ENCODE results near the gene MTFR1L.

MTFR1L gene

DNA sequence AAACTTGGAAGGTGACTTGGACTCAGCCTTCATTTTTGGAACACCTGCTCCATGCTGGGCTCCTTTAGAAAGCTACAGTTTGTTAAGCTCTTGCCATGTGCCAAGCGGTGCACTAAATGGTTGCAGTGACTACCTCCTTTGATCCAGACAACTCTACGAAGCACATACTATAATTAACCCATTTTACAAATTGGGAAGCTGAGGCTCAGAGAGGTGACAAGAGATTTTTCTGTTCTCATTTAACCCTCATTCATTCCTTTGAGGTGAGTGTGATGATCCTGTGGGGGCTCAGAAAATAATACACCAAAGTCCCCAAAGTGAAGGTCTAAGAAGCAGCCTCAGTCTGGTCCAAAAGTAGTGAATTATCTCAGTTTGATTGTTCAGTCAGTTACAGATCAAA is 57.4 kb downstream of the MTFR1L start:
- Histone ChIP-seq H3K4me1 (ENCODE audit: control insufficient read depth in 5 of 5, insufficient read depth in 5 of 5, low read length in 5 of 5) (peaks cover 0 to 36% (median 24%) of the 10 kb centered on the region in 5 donors), H3K36me3 (ENCODE audit: control insufficient read depth in 5 of 5, insufficient read depth in 5 of 5, low read length in 5 of 5) (no peaks in the 10 kb centered on the region), H3K9me3 (ENCODE audit: control insufficient read depth in 5 of 5, low read length in 5 of 5) (no peaks in the 10 kb centered on the region), H3K27ac (ENCODE audit: low read depth, low read length) (no peak overlapping the region), H3K4me3 (ENCODE audit: low read depth in 1 of 5, low read length in 5 of 5) (no peak overlapping the region), H3K9ac (ENCODE audit: low read length in 5 of 5) (no peak overlapping the region), H3K27me3 (ENCODE audit: control insufficient read depth in 5 of 5, insufficient read depth in 4 of 5, low read length in 5 of 5) (no peaks in the 10 kb centered on the region)

DNA sequence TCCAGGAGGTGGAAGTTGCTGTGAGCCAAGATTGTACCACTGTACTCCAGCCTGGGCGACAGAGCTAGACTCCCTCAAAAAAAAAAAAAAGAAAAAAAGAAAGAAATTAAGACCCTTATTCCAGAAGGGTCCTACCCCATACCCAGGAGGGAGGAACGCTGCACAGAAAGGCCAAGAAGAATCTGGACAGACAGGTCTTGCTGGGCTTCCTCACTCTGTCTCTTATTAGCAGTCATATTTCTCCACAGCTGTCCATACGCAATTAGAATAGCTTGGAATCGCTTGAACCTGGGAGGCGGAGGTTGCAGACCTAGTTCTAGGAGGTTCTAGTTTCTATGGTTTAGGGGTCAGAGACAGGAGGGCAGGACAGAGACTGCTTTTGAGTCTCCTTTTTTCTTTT is 58.9 kb downstream of the MTFR1L start:
- no peak overlapping the region for H3K9ac ChIP-seq (ENCODE audit: low read length in 5 of 5)
- no peak overlapping the region for H3K4me3 ChIP-seq (ENCODE audit: low read depth in 1 of 5, low read length in 5 of 5)
- no peaks in the 10 kb centered on the region for H3K9me3 ChIP-seq (ENCODE audit: control insufficient read depth in 5 of 5, low read length in 5 of 5)
- H3K27ac ChIP-seq (ENCODE audit: low read depth, low read length), result no peak overlapping the region
- no peaks in the 10 kb centered on the region for H3K27me3 ChIP-seq (ENCODE audit: control insufficient read depth in 5 of 5, insufficient read depth in 4 of 5, low read length in 5 of 5)
- H3K4me1 ChIP-seq (ENCODE audit: control insufficient read depth in 5 of 5, insufficient read depth in 5 of 5, low read length in 5 of 5), result peaks cover 0 to 21% (median 15%) of the 10 kb centered on the region in 5 donors
- H3K36me3 ChIP-seq (ENCODE audit: control insufficient read depth in 5 of 5, insufficient read depth in 5 of 5, low read length in 5 of 5), result no peaks in the 10 kb centered on the region

DNA sequence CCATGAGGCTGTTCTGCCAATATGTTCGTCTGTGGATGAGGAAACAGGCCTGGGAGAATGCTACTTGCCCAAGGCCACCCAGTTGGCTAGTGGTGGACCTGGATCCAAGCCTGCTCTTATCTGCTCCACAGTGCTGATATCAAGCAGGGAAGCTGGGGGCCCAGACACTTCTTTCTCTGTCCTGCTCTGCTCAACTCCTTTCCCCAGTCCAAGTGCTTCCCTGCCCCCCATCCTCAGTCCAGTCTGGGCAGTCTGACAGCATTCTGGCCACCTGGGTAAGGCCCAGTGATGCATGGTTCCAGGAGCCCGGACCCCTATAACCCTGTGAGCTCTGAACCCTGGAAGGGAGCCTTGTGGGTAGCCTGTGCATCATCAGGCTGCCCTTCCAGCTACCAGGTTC is 59.9 kb downstream of the MTFR1L start:
- Histone ChIP-seq H3K36me3 (ENCODE audit: control insufficient read depth in 5 of 5, insufficient read depth in 5 of 5, low read length in 5 of 5) (no peaks in the 10 kb centered on the region), H3K9ac (ENCODE audit: low read length in 5 of 5) (no peak overlapping the region), H3K4me1 (ENCODE audit: control insufficient read depth in 5 of 5, insufficient read depth in 5 of 5, low read length in 5 of 5) (peaks cover 0 to 15% (median 11%) of the 10 kb centered on the region in 5 donors), H3K27me3 (ENCODE audit: control insufficient read depth in 5 of 5, insufficient read depth in 4 of 5, low read length in 5 of 5) (no peaks in the 10 kb centered on the region), H3K27ac (ENCODE audit: low read depth, low read length) (no peak overlapping the region), H3K4me3 (ENCODE audit: low read depth in 1 of 5, low read length in 5 of 5) (no peak overlapping the region), H3K9me3 (ENCODE audit: control insufficient read depth in 5 of 5, low read length in 5 of 5) (no peaks in the 10 kb centered on the region)

DNA sequence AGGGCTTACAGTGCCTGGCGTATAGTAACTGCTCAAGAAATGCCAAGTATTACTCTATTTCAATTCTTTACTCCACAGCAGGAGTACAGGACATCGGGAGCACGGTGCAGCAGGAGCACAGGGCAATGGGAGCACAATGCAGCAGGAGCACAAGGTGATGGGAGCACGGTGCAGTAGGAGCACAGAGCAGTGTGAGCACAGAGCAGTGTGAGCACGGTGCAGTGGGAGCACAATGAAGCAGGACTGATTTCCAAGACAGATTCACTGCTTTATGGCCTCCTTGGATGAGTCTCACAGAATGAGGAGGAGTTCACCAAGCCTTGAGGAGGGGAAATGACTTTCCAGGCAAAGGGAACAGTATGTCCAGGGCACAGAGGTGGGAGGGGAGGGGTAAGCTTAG is 60.8 kb downstream of the MTFR1L start:
- H3K4me3 ChIP-seq (ENCODE audit: low read depth in 1 of 5, low read length in 5 of 5), result no peak overlapping the region
- H3K9me3 ChIP-seq (ENCODE audit: control insufficient read depth in 5 of 5, low read length in 5 of 5), result no peaks in the 10 kb centered on the region
- no peaks in the 10 kb centered on the region for H3K27me3 ChIP-seq (ENCODE audit: control insufficient read depth in 5 of 5, insufficient read depth in 4 of 5, low read length in 5 of 5)
- no peak overlapping the region for H3K9ac ChIP-seq (ENCODE audit: low read length in 5 of 5)
- no peak overlapping the region for H3K27ac ChIP-seq (ENCODE audit: low read depth, low read length)
- H3K36me3 ChIP-seq (ENCODE audit: control insufficient read depth in 5 of 5, insufficient read depth in 5 of 5, low read length in 5 of 5), result no peaks in the 10 kb centered on the region
- peaks cover 0 to 9% (median 5%) of the 10 kb centered on the region in 5 donors for H3K4me1 ChIP-seq (ENCODE audit: control insufficient read depth in 5 of 5, insufficient read depth in 5 of 5, low read length in 5 of 5)

DNA sequence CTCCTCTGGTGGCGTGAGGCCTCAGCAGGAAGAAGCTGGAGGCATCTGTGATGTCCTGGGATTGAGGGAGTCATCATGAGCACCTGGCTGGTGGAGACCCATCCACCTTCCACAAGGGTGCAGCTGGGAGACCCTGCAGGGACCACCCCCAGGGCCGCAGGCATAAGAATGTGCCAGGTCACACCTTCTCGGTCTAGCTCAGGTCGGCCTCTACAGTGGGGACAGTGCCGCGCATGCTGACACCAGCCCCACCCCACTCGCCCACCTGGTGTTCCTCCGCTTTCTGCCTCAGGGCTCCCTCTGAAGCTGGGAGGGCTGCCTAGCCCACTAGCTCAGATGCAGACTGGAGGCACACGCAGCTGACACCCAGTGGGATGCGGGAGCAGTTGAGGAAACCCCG is 61.5 kb downstream of the MTFR1L start:
- Histone ChIP-seq H3K36me3 (ENCODE audit: control insufficient read depth in 5 of 5, insufficient read depth in 5 of 5, low read length in 5 of 5) (no peaks in the 10 kb centered on the region), H3K27ac (ENCODE audit: low read depth, low read length) (no peak overlapping the region), H3K9me3 (ENCODE audit: control insufficient read depth in 5 of 5, low read length in 5 of 5) (no peaks in the 10 kb centered on the region), H3K4me1 (ENCODE audit: control insufficient read depth in 5 of 5, insufficient read depth in 5 of 5, low read length in 5 of 5) (peaks cover 0 to 1% (median under 1%) of the 10 kb centered on the region in 5 donors), H3K4me3 (ENCODE audit: low read depth in 1 of 5, low read length in 5 of 5) (no peak overlapping the region), H3K9ac (ENCODE audit: low read length in 5 of 5) (no peak overlapping the region), H3K27me3 (ENCODE audit: control insufficient read depth in 5 of 5, insufficient read depth in 4 of 5, low read length in 5 of 5) (no peaks in the 10 kb centered on the region)

Measured in subcutaneous abdominal adipose tissue (tissue), 5 donors.